HG03139 (cell line): Measurements from ENCODE around the gene TFF2.

Experiments
- ATAC-seq: cut with Tn5 transposase; IDR thresholded peaks from one replicate; pipeline ENCODE4 v1.9.1; 2021; ENCODE audit not compliant: unreplicated experiment

TFF2 gene

GRCh38 chr21:42366292-42367010 is 15.7 kb upstream of the TFF2 start, which contains the start of gene TFF1:
TFF1 (minus strand) TSS chr21:42366535; CDS start chr21:42366495, 40 bp downstream.
- ATAC-seq, result no peak

GRCh38 chr21:42365770-42366169 is 15.0 kb upstream of the TFF2 start:
- no peak for ATAC-seq

- ATAC-seq, result no peak
These were observed 13.6 kb upstream of the TFF2 start for GRCh38 chr21:42364304-42364865.

- ATAC-seq, result no peak
These were observed 12.5 kb upstream of the TFF2 start for GRCh38 chr21:42363312-42363711.

- no peak for ATAC-seq
These were observed 11.9 kb upstream of the TFF2 start for GRCh38 chr21:42362700-42363099.

GRCh38 chr21:42362198-42362597 is 11.4 kb upstream of the TFF2 start:
- no peak for ATAC-seq

GRCh38 chr21:42361286-42361685 is 10.5 kb upstream of the TFF2 start:
- ATAC-seq, result no peak

GRCh38 chr21:42360317-42360716 is 9.5 kb upstream of the TFF2 start:
- ATAC-seq, result no peak

- ATAC-seq, result no peak
These were observed 8.1 kb upstream of the TFF2 start for GRCh38 chr21:42358937-42359336.

GRCh38 chr21:42358261-42358660 is 7.5 kb upstream of the TFF2 start:
- ATAC-seq, result no peak

GRCh38 chr21:42357307-42357706 is 6.5 kb upstream of the TFF2 start:
- no peak for ATAC-seq

GRCh38 chr21:42356650-42357049 is 5.9 kb upstream of the TFF2 start:
- ATAC-seq, result no peak

- no peak for ATAC-seq
These were observed 5.3 kb upstream of the TFF2 start for GRCh38 chr21:42356046-42356445.

- no peak for ATAC-seq
These were observed 2.8 kb upstream of the TFF2 start for GRCh38 chr21:42353623-42354022.

- ATAC-seq, result no peak
These were observed 1.8 kb upstream of the TFF2 start for GRCh38 chr21:42352441-42353095.

GRCh38 chr21:42351626-42352440 is 1.0 kb upstream of the TFF2 start:
- ATAC-seq, result no peak

GRCh38 chr21:42350318-42350910 is 380 bp downstream of the TFF2 start:
- no peak for ATAC-seq

GRCh38 chr21:42349420-42350317 is 1.1 kb downstream of the TFF2 start:
- ATAC-seq, result no peak

- no peak for ATAC-seq
These were observed 2.0 kb downstream of the TFF2 start for GRCh38 chr21:42348762-42349161.
